Neural progenitor cell (in vitro differentiated cells): ENCODE measurements around the gene MMP17. TPM values are rescaled to one million over a fixed set of nuclear protein-coding genes. Genes with fewer than 3 reads are reported as not detected.

ENCODE experiments used
- DNase-seq: peaks from one replicate; pipeline ENCODE4 v3.0.0-alpha.2; 2016; ENCODE audit warnings: low spot score
- H2AFZ ChIP-seq: fragments of 200-600 bp; sonication (generic); replicated peaks from 2 replicates; pipeline ENCODE4 v1.6.1; 2016; ENCODE audit warnings: antibody characterized with exemption
- H3F3A ChIP-seq: fragments of 200-600 bp; sonication (generic); 2 replicates; pipeline ENCODE4 v1.6.1; 2016; ENCODE audit warnings: antibody characterized with exemption, low read depth
- H3K27ac ChIP-seq: fragments of 200-600 bp; sonication (generic); 2 replicates; pipeline ENCODE4 v1.5.1; 2016; ENCODE audit warnings: mild to moderate bottlenecking
- H3K27me3 ChIP-seq: fragments of 200-600 bp; sonication (generic); 2 replicates; pipeline ENCODE4 v1.6.1; 2016; ENCODE audit warnings: mild to moderate bottlenecking, moderate library complexity
- H3K36me3 ChIP-seq: fragments of 200-600 bp; sonication (generic); 2 replicates; pipeline ENCODE4 v1.5.1; 2016
- H3K4me1 ChIP-seq: fragments of 200-600 bp; sonication (generic); 2 replicates; pipeline ENCODE4 v1.6.1; 2016; ENCODE audit warnings: mixed run types
- H3K4me2 ChIP-seq: fragments of 200-600 bp; sonication (generic); 2 replicates; pipeline ENCODE4 v1.6.1; 2016
- H3K4me3 ChIP-seq: fragments of 200-600 bp; sonication (generic); 2 replicates; pipeline ENCODE4 v1.5.1; 2016
- H3K79me2 ChIP-seq: fragments of 200-600 bp; sonication (generic); 2 replicates; pipeline ENCODE4 v1.6.1; 2016; ENCODE audit warnings: low read depth
- H3K9ac ChIP-seq: fragments of 200-600 bp; sonication (generic); 2 replicates; pipeline ENCODE4 v1.6.1; 2016
- H3K9me3 ChIP-seq: fragments of 200-600 bp; sonication (generic); 2 replicates; pipeline ENCODE4 v1.5.1; 2016; ENCODE audit warnings: low read depth
- H4K20me1 ChIP-seq: fragments of 200-600 bp; sonication (generic); 2 replicates; pipeline ENCODE4 v1.6.1; 2016; ENCODE audit warnings: low read depth
- H3K27ac Mint-ChIP-seq: 3 replicates; pipeline ENCODE4 v1.8.0; 2021; ENCODE audit warnings: mixed read lengths
- H3K27me3 Mint-ChIP-seq: 2 replicates; pipeline ENCODE4 v1.8.0; 2022; ENCODE audit warnings: low read depth, mild to moderate bottlenecking, inconsistent platforms, moderate library complexity, mixed read lengths; ENCODE audit not compliant: insufficient read depth
- H3K36me3 Mint-ChIP-seq: 3 replicates; pipeline ENCODE4 v1.8.0; 2021; ENCODE audit warnings: mixed read lengths
- H3K4me1 Mint-ChIP-seq: 3 replicates; pipeline ENCODE4 v1.8.0; 2021; ENCODE audit warnings: mixed read lengths
- H3K4me3 Mint-ChIP-seq: 3 replicates; pipeline ENCODE4 v1.8.0; 2021; ENCODE audit warnings: mild to moderate bottlenecking, moderate library complexity, mixed read lengths
- H3K9me3 Mint-ChIP-seq: 3 replicates; pipeline ENCODE4 v1.8.0; 2020; ENCODE audit warnings: mixed read lengths
- EZH2 ChIP-seq: fragments of 200-600 bp; sonication (generic); IDR thresholded peaks from 2 replicates; pipeline ENCODE4 v1.6.1; 2017; ENCODE audit warnings: antibody characterized with exemption, mild to moderate bottlenecking, moderate library complexity
- EZH2phosphoT487 ChIP-seq: fragments of 200-600 bp; sonication (generic); IDR thresholded peaks from 2 replicates; pipeline ENCODE4 v1.6.1; 2017; ENCODE audit warnings: antibody characterized with exemption
- total RNA-seq: library from RNA; depleted of rRNA; stranded (reverse); fragments of >200 nt; gene quantifications from 2 replicates; pipeline ENCODE4 v1.2.3, GENCODE V29; 2015; ENCODE audit warnings: low replicate concordance
- TF ChIP-seq, protein P1 (sequence below): fragments of 200-600 bp; sonication (generic); IDR thresholded peaks from 2 replicates; pipeline ENCODE4 v1.5.1; 2017; ENCODE audit warnings: antibody characterized with exemption, mild to moderate bottlenecking

Gene MMP17
- total RNA-seq, 1 donor from 2014 or later, result 2.1 TPM

DNA sequence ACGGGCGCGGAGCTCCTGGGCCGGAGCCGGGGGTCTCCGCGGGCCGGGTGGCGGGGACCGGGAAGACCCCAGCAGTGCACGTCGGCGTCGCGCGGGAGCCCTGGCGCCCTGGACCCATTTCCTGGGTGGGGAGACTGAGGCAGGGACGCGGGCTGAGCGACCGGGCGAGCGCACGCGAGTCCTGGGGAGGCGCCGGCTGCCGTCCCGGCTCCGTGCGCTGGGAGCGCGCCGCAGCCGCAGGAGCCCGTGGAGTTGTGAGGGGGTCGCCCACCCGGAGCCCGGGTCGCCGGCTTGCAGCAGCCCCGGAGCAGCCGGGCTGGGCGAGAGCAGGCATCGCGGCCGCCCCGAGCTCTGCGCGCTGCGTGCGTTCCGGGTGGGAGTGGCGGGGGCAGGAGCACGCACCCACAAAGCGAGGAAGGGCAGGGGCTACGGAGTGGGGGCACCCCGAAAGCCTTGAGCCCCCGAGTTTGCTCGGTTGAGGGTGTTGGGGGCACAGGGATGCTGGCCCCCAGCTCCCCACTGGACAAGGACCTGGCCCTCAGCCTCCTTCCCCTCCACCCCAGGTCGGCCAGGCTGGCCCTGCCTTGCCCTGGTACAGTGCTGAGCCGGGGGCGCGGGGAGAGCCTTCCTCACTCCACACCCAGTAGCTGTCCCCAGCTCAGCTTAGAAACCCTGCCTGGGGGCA is 620 bp downstream of the MMP17 start:
- H3K4me2 ChIP-seq, result peak overlapping the region; percentile 98
- H3K79me2 ChIP-seq, result no peaks in the 10 kb centered on the region
- H3K27ac Mint-ChIP-seq, result no peak overlapping the region
- peak; percentile 30 for DNase-seq
- peaks cover 21% of the 10 kb centered on the region for H3F3A ChIP-seq
- no peaks in the 10 kb centered on the region for H3K9me3 ChIP-seq
- peak; percentile 28 for TF ChIP-seq EZH2
- TF ChIP-seq, protein P1, sequence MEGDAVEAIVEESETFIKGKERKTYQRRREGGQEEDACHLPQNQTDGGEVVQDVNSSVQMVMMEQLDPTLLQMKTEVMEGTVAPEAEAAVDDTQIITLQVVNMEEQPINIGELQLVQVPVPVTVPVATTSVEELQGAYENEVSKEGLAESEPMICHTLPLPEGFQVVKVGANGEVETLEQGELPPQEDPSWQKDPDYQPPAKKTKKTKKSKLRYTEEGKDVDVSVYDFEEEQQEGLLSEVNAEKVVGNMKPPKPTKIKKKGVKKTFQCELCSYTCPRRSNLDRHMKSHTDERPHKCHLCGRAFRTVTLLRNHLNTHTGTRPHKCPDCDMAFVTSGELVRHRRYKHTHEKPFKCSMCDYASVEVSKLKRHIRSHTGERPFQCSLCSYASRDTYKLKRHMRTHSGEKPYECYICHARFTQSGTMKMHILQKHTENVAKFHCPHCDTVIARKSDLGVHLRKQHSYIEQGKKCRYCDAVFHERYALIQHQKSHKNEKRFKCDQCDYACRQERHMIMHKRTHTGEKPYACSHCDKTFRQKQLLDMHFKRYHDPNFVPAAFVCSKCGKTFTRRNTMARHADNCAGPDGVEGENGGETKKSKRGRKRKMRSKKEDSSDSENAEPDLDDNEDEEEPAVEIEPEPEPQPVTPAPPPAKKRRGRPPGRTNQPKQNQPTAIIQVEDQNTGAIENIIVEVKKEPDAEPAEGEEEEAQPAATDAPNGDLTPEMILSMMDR, result no peak
- no peak overlapping the region for H3K9ac ChIP-seq
- peaks cover 19% of the 10 kb centered on the region for H3K4me1 Mint-ChIP-seq
- no peaks in the 10 kb centered on the region for H3K36me3 Mint-ChIP-seq
- peak overlapping the region; percentile 66 for H3K4me3 ChIP-seq
- peaks cover 11% of the 10 kb centered on the region for H4K20me1 ChIP-seq
- peak overlapping the region; percentile 80 for H3K4me3 Mint-ChIP-seq
- H3K4me1 ChIP-seq, result peaks cover 13% of the 10 kb centered on the region
- H3K9me3 Mint-ChIP-seq, result no peaks in the 10 kb centered on the region
- H3K27me3 ChIP-seq, result peaks cover 65% of the 10 kb centered on the region
- H3K27me3 Mint-ChIP-seq, result peaks cover 36% of the 10 kb centered on the region
- H3K36me3 ChIP-seq, result no peaks in the 10 kb centered on the region
- no peak overlapping the region for H3K27ac ChIP-seq
- peak overlapping the region; percentile 0 for H2AFZ ChIP-seq

DNA sequence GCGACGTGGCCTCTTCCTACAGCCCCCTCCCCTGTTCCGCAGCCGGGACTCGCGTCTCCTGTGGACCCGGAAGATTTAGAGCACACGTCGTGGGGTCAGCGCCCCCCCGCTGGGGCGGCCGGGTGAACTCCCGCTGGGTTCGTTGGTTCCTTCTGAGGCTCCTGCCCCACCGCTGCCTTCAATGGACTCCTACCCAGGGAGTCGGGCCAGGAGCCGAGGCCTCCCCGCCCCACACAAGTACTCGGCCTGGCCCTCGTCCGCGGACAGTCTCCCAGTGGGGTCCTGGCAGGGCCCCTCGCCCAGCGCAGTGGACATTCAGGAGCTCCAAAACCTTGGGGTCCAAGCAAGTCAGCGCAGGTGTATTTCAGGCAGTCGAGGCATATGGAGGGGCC is 1.2 kb downstream of the MMP17 start:
- H2AFZ ChIP-seq, result peak overlapping the region; percentile 0
- peaks cover 65% of the 10 kb centered on the region for H3K27me3 ChIP-seq
- TF ChIP-seq EZH2 (peak; percentile 65), EZH2phosphoT487 (peak; percentile 74)
- TF ChIP-seq, protein P1, result no peak
- H3K4me1 ChIP-seq, result peaks cover 13% of the 10 kb centered on the region
- no peaks in the 10 kb centered on the region for H3K79me2 ChIP-seq
- Mint-ChIP-seq H3K27ac (no peak overlapping the region), H3K36me3 (no peaks in the 10 kb centered on the region), H3K9me3 (no peaks in the 10 kb centered on the region), H3K4me3 (peak overlapping the region; percentile 80), H3K4me1 (peaks cover 19% of the 10 kb centered on the region), H3K27me3 (peaks cover 36% of the 10 kb centered on the region)
- H3F3A ChIP-seq, result peaks cover 21% of the 10 kb centered on the region
- peak overlapping the region; percentile 98 for H3K4me2 ChIP-seq
- no peak overlapping the region for H3K9ac ChIP-seq
- H4K20me1 ChIP-seq, result peaks cover 11% of the 10 kb centered on the region
- H3K36me3 ChIP-seq, result no peaks in the 10 kb centered on the region
- peak; percentile 52 for DNase-seq
- no peak overlapping the region for H3K27ac ChIP-seq
- H3K4me3 ChIP-seq, result peak overlapping the region; percentile 66
- no peaks in the 10 kb centered on the region for H3K9me3 ChIP-seq

DNA sequence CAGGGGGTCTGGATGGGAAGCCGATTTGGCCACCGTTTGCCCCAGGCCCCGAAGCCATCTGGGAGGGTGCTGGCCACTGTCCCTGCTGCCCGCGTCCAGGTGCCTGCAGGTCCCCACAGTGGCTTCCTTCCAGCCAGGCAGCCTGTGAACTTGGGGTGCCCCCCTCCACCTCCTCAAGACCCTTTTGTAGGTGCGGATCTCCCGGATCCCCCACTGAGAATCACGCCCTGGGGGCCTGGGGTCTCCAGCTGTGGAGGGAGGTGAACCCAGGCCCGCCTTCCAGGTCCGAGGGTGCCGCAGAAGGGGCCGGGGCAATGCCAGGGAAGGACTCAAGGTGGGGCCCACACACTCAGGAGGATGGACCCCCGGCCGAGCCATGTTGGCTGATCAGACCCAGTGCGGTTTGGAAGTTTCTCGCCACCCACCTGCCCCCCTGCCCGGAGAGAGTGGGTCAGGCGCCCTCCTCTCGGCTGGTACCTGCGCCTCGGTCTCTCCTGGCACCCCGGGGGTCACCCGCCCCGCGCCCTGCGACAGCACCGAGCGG is 1.7 kb downstream of the MMP17 start:
- Histone ChIP-seq H3F3A (peaks cover 21% of the 10 kb centered on the region), H2AFZ (peak overlapping the region; percentile 94), H3K36me3 (no peaks in the 10 kb centered on the region), H3K4me3 (peak overlapping the region; percentile 66), H3K9me3 (no peaks in the 10 kb centered on the region), H3K27ac (no peak overlapping the region), H4K20me1 (peaks cover 11% of the 10 kb centered on the region), H3K9ac (no peak overlapping the region), H3K79me2 (no peaks in the 10 kb centered on the region), H3K27me3 (peaks cover 65% of the 10 kb centered on the region), H3K4me2 (peak overlapping the region; percentile 98), H3K4me1 (peaks cover 13% of the 10 kb centered on the region)
- peak overlapping the region; percentile 80 for H3K4me3 Mint-ChIP-seq
- peaks cover 19% of the 10 kb centered on the region for H3K4me1 Mint-ChIP-seq
- peak; percentile 36 for DNase-seq
- no peaks in the 10 kb centered on the region for H3K9me3 Mint-ChIP-seq
- TF ChIP-seq EZH2 (peak; percentile 20), EZH2phosphoT487 (peak; percentile 52)
- TF ChIP-seq, protein P1, result no peak
- no peaks in the 10 kb centered on the region for H3K36me3 Mint-ChIP-seq
- H3K27ac Mint-ChIP-seq, result no peak overlapping the region
- H3K27me3 Mint-ChIP-seq, result peaks cover 33% of the 10 kb centered on the region
